Neuronal stem cell (in vitro differentiated cells): Measurements from ENCODE around the gene CFAP65.

Experiments
- DNase-seq: peaks from one replicate; pipeline ENCODE4 v3.0.0-alpha.2; 2013; ENCODE audit warnings: low spot score
- H2AFZ ChIP-seq: one replicate; pipeline ENCODE4 v1.6.1; 2013; ENCODE audit warnings: mild to moderate bottlenecking, low read length, inconsistent platforms
- H2AK5ac ChIP-seq: 2 replicates; pipeline ENCODE4 v1.6.1; 2013; ENCODE audit warnings: low read depth, mild to moderate bottlenecking, inconsistent platforms, low read length, moderate library complexity, mixed read lengths
- H2BK120ac ChIP-seq: 2 replicates; pipeline ENCODE4 v1.6.1; 2013; ENCODE audit warnings: low read depth, mild to moderate bottlenecking, inconsistent platforms, low read length, moderate library complexity, mixed read lengths
- H2BK12ac ChIP-seq: one replicate; pipeline ENCODE4 v1.6.1; 2013; ENCODE audit warnings: low read length, inconsistent platforms
- H2BK15ac ChIP-seq: 2 replicates; pipeline ENCODE4 v1.6.1; 2013; ENCODE audit warnings: mild to moderate bottlenecking, low read length, inconsistent platforms, mixed read lengths
- H2BK5ac ChIP-seq: one replicate; pipeline ENCODE4 v1.6.1; 2013; ENCODE audit warnings: inconsistent platforms, mild to moderate bottlenecking, low read length, moderate library complexity
- H3K14ac ChIP-seq: one replicate; pipeline ENCODE4 v1.6.1; 2013; ENCODE audit warnings: low read length, inconsistent platforms
- H3K18ac ChIP-seq: 2 replicates; pipeline ENCODE4 v1.6.1; 2013; ENCODE audit warnings: low read length, inconsistent platforms
- H3K23ac ChIP-seq: 2 replicates; pipeline ENCODE4 v1.6.1; 2013; ENCODE audit warnings: low read depth, mild to moderate bottlenecking, mixed read lengths, low read length, inconsistent platforms; ENCODE audit not compliant: poor library complexity
- H3K27ac ChIP-seq: replicated peaks from 3 replicates; pipeline ENCODE4 v1.5.1; 2013; ENCODE audit warnings: low read length, inconsistent platforms
- H3K27me3 ChIP-seq, 3 experiments: 2 replicates each; pipeline ENCODE4 v1.6.1; 2013; ENCODE audit warnings: low read length in 3 of 3, mild to moderate bottlenecking in 2 of 3, inconsistent platforms in 1 of 3, low read depth in 1 of 3, mixed read lengths in 1 of 3, moderate library complexity in 1 of 3; ENCODE audit not compliant: control insufficient read depth in 3 of 3, insufficient read depth in 3 of 3
- H3K36me3 ChIP-seq, 2 donors: replicated peaks in 1 of 2; 2 replicates each; pipeline ENCODE4 v1.6.1; 2013; ENCODE audit warnings: low read length in 2 of 2; ENCODE audit not compliant: control insufficient read depth in 2 of 2, insufficient read depth in 2 of 2
- H3K4ac ChIP-seq: 2 replicates; pipeline ENCODE4 v1.6.1; 2013; ENCODE audit warnings: inconsistent platforms, mild to moderate bottlenecking, low read length, moderate library complexity
- H3K4me1 ChIP-seq, 2 donors: 1 replicate in 1 of 2; 2 replicates in 1 of 2; pipeline ENCODE4 v1.6.1; 2013; ENCODE audit warnings: low read length in 2 of 2, low read depth in 1 of 2; ENCODE audit not compliant: control insufficient read depth in 2 of 2, insufficient read depth in 1 of 2
- H3K4me2 ChIP-seq: one replicate; pipeline ENCODE4 v1.6.1; 2013; ENCODE audit warnings: mild to moderate bottlenecking, low read length, inconsistent platforms; ENCODE audit not compliant: insufficient read depth, poor library complexity, severe bottlenecking
- H3K4me3 ChIP-seq, 2 donors: 2 replicates each; pipeline ENCODE4 v1.5.1; 2013; ENCODE audit warnings: low read length in 2 of 2, mild to moderate bottlenecking in 2 of 2, inconsistent platforms in 1 of 2, moderate library complexity in 1 of 2
- H3K79me1 ChIP-seq: one replicate; pipeline ENCODE4 v1.6.1; 2013; ENCODE audit warnings: low read depth, mild to moderate bottlenecking, inconsistent platforms, low read length, moderate library complexity
- H3K9ac ChIP-seq: one replicate; pipeline ENCODE4 v1.6.1; 2013; ENCODE audit warnings: mild to moderate bottlenecking, low read depth, low read length, inconsistent platforms; ENCODE audit not compliant: poor library complexity
- H3K9me3 ChIP-seq, 2 donors: replicated peaks in 1 of 2; 2 replicates each; pipeline versions ENCODE3 to v1.6.1; 2013; ENCODE audit warnings: low read length in 2 of 2, mild to moderate bottlenecking in 2 of 2, inconsistent platforms in 1 of 2, low read depth in 1 of 2, mixed read lengths in 1 of 2, moderate library complexity in 1 of 2; ENCODE audit not compliant: control insufficient read depth in 2 of 2, insufficient read depth in 1 of 2
- H4K8ac ChIP-seq: one replicate; pipeline ENCODE4 v1.6.1; 2013; ENCODE audit warnings: low read depth, mild to moderate bottlenecking, inconsistent platforms, low read length, moderate library complexity
- H4K91ac ChIP-seq: one replicate; pipeline ENCODE4 v1.6.1; 2013; ENCODE audit warnings: low read length, low read depth, mild to moderate bottlenecking, inconsistent platforms; ENCODE audit not compliant: poor library complexity
- WGBS, 2 donors: extraction: QIAGEN DNeasy Blood & Tissue Kit; methylation state at CpG; one replicate each; pipeline ENCODE4 v1.1.7; 2013; ENCODE audit warnings: missing lambda C conversion rate in 2 of 2, mixed read lengths in 1 of 2; ENCODE audit not compliant: insufficient read length in 2 of 2, insufficient replicate concordance in 1 of 2; ENCODE audit errors: extremely low coverage in 2 of 2; 5-methylcytosine and 5-hydroxymethylcytosine counted together

CFAP65 gene

GRCh38 chr2:218992196-218992595, 49.1 kb downstream of the CFAP65 start:
- Histone ChIP-seq H3K36me3 (no peaks in the 10 kb centered on the region), H2BK120ac (no peak overlapping the region), H3K4ac (no peak overlapping the region), H3K9ac (no peak overlapping the region), H4K91ac (no peak overlapping the region), H3K27ac (no peak overlapping the region), H2AK5ac (no peak overlapping the region), H4K8ac (no peak overlapping the region), H3K23ac (peak overlapping the region; percentile 73), H3K9me3 (peaks cover 0 to 4% of the 10 kb centered on the region in 2 donors), H3K4me1 (peaks cover 0 to 7% of the 10 kb centered on the region in 2 donors), H3K27me3 (peaks cover 61 to 99% (median 97%) of the 10 kb centered on the region in 3 experiments), H3K4me3 (no peak overlapping the region), H3K14ac (no peak overlapping the region), H2BK15ac (no peak overlapping the region), H2BK12ac (peak overlapping the region; percentile 22), H3K18ac (no peak overlapping the region), H2BK5ac (no peak overlapping the region), H3K79me1 (peaks cover 2% of the 10 kb centered on the region), H3K4me2 (no peak overlapping the region), H2AFZ (no peak overlapping the region)
- no peak for DNase-seq
- WGBS, 2 donors = no CpG with 5 or more reads among the region's 7 CpGs

- no peak overlapping the region for H3K9ac ChIP-seq
- H3K79me1 ChIP-seq = peaks cover 2% of the 10 kb centered on the region
- peak overlapping the region; percentile 82 for H3K14ac ChIP-seq
- H3K18ac ChIP-seq = no peak overlapping the region
- H4K91ac ChIP-seq = no peak overlapping the region
- no peak for DNase-seq
- H2BK15ac ChIP-seq = no peak overlapping the region
- H2AK5ac ChIP-seq = no peak overlapping the region
- no peak overlapping the region for H2AFZ ChIP-seq
- no peak overlapping the region for H3K4me3 ChIP-seq
- H3K9me3 ChIP-seq = peaks cover 0 to 4% of the 10 kb centered on the region in 2 donors
- H3K4me2 ChIP-seq = no peak overlapping the region
- peaks cover 63 to 100% (median 97%) of the 10 kb centered on the region in 3 experiments for H3K27me3 ChIP-seq
- H3K36me3 ChIP-seq = no peaks in the 10 kb centered on the region
- H2BK5ac ChIP-seq = no peak overlapping the region
- no peak overlapping the region for H3K27ac ChIP-seq
- H2BK120ac ChIP-seq = no peak overlapping the region
- no peak overlapping the region for H2BK12ac ChIP-seq
- no CpG with 5 or more reads among the region's 13 CpGs for WGBS, 2 donors
- peaks cover 0 to 7% of the 10 kb centered on the region in 2 donors for H3K4me1 ChIP-seq
- H3K4ac ChIP-seq = no peak overlapping the region
- peak overlapping the region; percentile 73 for H3K23ac ChIP-seq
- no peak overlapping the region for H4K8ac ChIP-seq
Measured at GRCh38 chr2:218991674-218992168, 49.6 kb downstream of the CFAP65 start.

GRCh38 chr2:218990612-218991011, 50.7 kb downstream of the CFAP65 start:
- no peaks in the 10 kb centered on the region for H3K36me3 ChIP-seq
- no peak overlapping the region for H2BK120ac ChIP-seq
- no peak overlapping the region for H4K91ac ChIP-seq
- H2BK15ac ChIP-seq = no peak overlapping the region
- no peak overlapping the region for H2BK12ac ChIP-seq
- no peak overlapping the region for H4K8ac ChIP-seq
- H3K4me2 ChIP-seq = no peak overlapping the region
- no peak overlapping the region for H3K9ac ChIP-seq
- H3K27me3 ChIP-seq = peaks cover 68 to 100% (median 99%) of the 10 kb centered on the region in 3 experiments
- peaks cover 2% of the 10 kb centered on the region for H3K79me1 ChIP-seq
- peaks cover 0 to 4% of the 10 kb centered on the region in 2 donors for H3K4me1 ChIP-seq
- H3K14ac ChIP-seq = peak overlapping the region; percentile 71
- H3K4me3 ChIP-seq = no peak overlapping the region
- DNase-seq = no peak
- H3K18ac ChIP-seq = no peak overlapping the region
- peaks cover 0 to 4% of the 10 kb centered on the region in 2 donors for H3K9me3 ChIP-seq
- H2AK5ac ChIP-seq = no peak overlapping the region
- H3K23ac ChIP-seq = peak overlapping the region; percentile 19
- no peak overlapping the region for H3K27ac ChIP-seq
- WGBS, 2 donors = no CpG with 5 or more reads among the region's 6 CpGs
- H2BK5ac ChIP-seq = no peak overlapping the region
- no peak overlapping the region for H2AFZ ChIP-seq
- no peak overlapping the region for H3K4ac ChIP-seq

- Histone ChIP-seq H3K4me2 (no peak overlapping the region), H3K9ac (peak overlapping the region; percentile 21), H3K27me3 (peaks cover 62 to 99% (median 99%) of the 10 kb centered on the region in 3 experiments), H3K18ac (no peak overlapping the region), H2BK15ac (no peak overlapping the region), H3K36me3 (no peaks in the 10 kb centered on the region), H3K4ac (no peak overlapping the region), H3K23ac (no peak overlapping the region), H3K14ac (no peak overlapping the region), H2BK120ac (no peak overlapping the region), H3K9me3 (peaks cover 0 to 4% of the 10 kb centered on the region in 2 donors), H3K27ac (no peak overlapping the region), H2AFZ (no peak overlapping the region), H3K79me1 (peaks cover 2% of the 10 kb centered on the region), H4K8ac (no peak overlapping the region), H2BK12ac (no peak overlapping the region), H2AK5ac (no peak overlapping the region), H3K4me1 (peaks cover 0 to 4% of the 10 kb centered on the region in 2 donors), H3K4me3 (peak overlapping the region in 1 of 2 donors; percentile 35), H4K91ac (no peak overlapping the region), H2BK5ac (no peak overlapping the region)
- no peak for DNase-seq
- WGBS, 2 donors = no CpG with 5 or more reads among the region's 9 CpGs
Measured at GRCh38 chr2:218990052-218990451, 51.3 kb downstream of the CFAP65 start.
